SU-DHL-6 (cell line): ENCODE data around the gene SLC39A8.

Experiments used
- EZH2phosphoT487 ChIP-seq: fragments of 200-600 bp; sonication (generic), shearing (Covaris generic); conservative IDR thresholded peaks from 2 replicates; pipeline ENCODE4 v1.6.1; 2018; ENCODE audit warnings: mild to moderate bottlenecking, antibody characterized with exemption, low read length, moderate library complexity, mixed read lengths
- TF ChIP-seq, protein P1 (sequence below): fragments of 200-600 bp; sonication (generic); IDR thresholded peaks from one replicate; pipeline ENCODE4 v1.5.1; 2017; ENCODE audit warnings: antibody characterized with exemption, mild to moderate bottlenecking, low read length, moderate library complexity; ENCODE audit not compliant: insufficient read depth, poor library complexity, severe bottlenecking

DNA sequence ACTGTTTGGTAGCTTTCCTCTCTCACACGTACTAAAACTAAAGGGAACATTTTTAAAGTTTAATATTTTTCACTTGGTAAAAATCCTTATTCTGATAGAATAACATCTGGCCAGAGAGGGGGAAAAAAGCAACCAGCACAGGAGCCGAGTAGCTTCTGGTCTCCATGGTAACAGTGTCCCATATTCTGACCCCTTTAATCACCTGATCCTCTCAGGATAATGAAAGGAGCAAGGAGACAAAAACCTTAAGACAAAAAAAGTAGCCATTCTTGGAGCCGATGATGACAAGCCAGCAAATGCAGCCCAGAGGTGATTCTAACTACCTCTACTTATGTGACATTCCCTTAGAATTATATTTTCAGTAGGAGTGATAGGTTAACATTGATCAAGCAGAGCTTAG lies 126.6 kb downstream of the SLC39A8 start:
- TF ChIP-seq, protein P1, sequence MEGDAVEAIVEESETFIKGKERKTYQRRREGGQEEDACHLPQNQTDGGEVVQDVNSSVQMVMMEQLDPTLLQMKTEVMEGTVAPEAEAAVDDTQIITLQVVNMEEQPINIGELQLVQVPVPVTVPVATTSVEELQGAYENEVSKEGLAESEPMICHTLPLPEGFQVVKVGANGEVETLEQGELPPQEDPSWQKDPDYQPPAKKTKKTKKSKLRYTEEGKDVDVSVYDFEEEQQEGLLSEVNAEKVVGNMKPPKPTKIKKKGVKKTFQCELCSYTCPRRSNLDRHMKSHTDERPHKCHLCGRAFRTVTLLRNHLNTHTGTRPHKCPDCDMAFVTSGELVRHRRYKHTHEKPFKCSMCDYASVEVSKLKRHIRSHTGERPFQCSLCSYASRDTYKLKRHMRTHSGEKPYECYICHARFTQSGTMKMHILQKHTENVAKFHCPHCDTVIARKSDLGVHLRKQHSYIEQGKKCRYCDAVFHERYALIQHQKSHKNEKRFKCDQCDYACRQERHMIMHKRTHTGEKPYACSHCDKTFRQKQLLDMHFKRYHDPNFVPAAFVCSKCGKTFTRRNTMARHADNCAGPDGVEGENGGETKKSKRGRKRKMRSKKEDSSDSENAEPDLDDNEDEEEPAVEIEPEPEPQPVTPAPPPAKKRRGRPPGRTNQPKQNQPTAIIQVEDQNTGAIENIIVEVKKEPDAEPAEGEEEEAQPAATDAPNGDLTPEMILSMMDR, result no peak
- TF ChIP-seq EZH2phosphoT487, result no peak
